H1 (cell line): ENCODE results near the gene PPP2R3B. TPM values are rescaled to one million over a fixed set of nuclear protein-coding genes. Genes with fewer than 3 reads are reported as not detected.

Experiments
- CBX8 ChIP-seq: fragments of 300-800, 300-1000 bp; sonication (generic); IDR thresholded peaks from 2 replicates; pipeline ENCODE4 v1.7.1; 2016; ENCODE audit warnings: low read depth, low read length, borderline replicate concordance
- KDM4A ChIP-seq: IDR thresholded peaks from one replicate; pipeline ENCODE4 v1.7.1; 2012; ENCODE audit warnings: low read depth, mild to moderate bottlenecking, moderate library complexity, low read length, inconsistent platforms; ENCODE audit not compliant: severe bottlenecking
- POLR2AphosphoS5 ChIP-seq: IDR thresholded peaks from 2 replicates; pipeline ENCODE4 v1.6.1; 2011; ENCODE audit warnings: low read depth, low read length
- SIRT6 ChIP-seq: IDR thresholded peaks from one replicate; pipeline ENCODE4 v1.7.1; 2012; ENCODE audit warnings: low read length, inconsistent platforms
- YY1 ChIP-seq: IDR thresholded peaks from 2 replicates; pipeline ENCODE4 v1.6.1; 2011; ENCODE audit warnings: low read depth, mild to moderate bottlenecking, low read length
- polyA plus RNA-seq, 7 experiments: library from polyadenylated mRNA; depleted of rRNA in 3 of 7; stranded (reverse) in 5 of 7; unstranded in 2 of 7; fragments of >200 nt in 5 of 7; fragments of 200-250 nt in 2 of 7; gene quantifications; 1 replicate in 5 of 7; 2 replicates in 1 of 7; 4 replicates in 1 of 7; pipeline versions ENCODE4 v1.2.1 to v1.2.3, GENCODE V29; 2011 to 2013; ENCODE audit warnings: missing spikeins in 2 of 7, mixed read lengths in 2 of 7
- total RNA-seq: library from RNA; stranded (reverse); fragmentation: NEBNext Ultra II Directional; extraction: Animal tissue kit (Norgen Biotek cat#: 25700); gene quantifications from 2 replicates; pipeline ENCODE4 v1.2.1, GENCODE V29; 2021
- TF ChIP-seq, protein P1 (sequence below): IDR thresholded peaks from 2 replicates; pipeline ENCODE4 v1.6.1; 2011; ENCODE audit warnings: low read length, improper control_type of control experiment

PPP2R3B gene
- total and polyA plus RNA-seq, 2 of the 8 experiments (the other 6 are each of a cell fraction or from before 2014, with no cell fraction given): 47.6 to 86.7 TPM

DNA sequence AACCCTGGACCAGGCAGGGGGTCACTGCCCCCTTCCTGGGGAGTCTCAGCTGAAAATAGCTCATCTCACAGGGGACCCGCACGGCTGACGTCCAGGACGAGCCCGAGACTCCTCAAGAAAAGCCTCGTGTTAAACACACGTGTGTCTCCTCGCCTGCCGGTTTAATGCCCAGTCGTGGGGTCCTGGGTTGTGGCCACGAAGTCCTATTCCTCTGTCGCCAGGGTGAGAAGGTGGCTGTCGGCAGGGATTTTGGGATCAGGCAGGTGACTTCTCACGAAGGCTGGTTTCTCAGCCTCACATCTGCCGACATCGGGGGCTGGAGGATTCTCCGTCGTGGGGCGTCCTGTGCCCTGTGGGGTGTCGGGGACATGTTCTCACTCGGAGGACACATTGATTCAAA lies 44.3 kb upstream of the PPP2R3B start (continued):
- TF ChIP-seq, protein P1, sequence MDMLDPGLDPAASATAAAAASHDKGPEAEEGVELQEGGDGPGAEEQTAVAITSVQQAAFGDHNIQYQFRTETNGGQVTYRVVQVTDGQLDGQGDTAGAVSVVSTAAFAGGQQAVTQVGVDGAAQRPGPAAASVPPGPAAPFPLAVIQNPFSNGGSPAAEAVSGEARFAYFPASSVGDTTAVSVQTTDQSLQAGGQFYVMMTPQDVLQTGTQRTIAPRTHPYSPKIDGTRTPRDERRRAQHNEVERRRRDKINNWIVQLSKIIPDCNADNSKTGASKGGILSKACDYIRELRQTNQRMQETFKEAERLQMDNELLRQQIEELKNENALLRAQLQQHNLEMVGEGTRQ: no peak
- no peak for TF ChIP-seq CBX8
- no peak for TF ChIP-seq KDM4A
- no peak for TF ChIP-seq POLR2AphosphoS5
- no peak for TF ChIP-seq SIRT6
- TF ChIP-seq YY1: no peak
